Activated T-helper 17 cell treated with anti-CD3 and anti-CD28 coated beads, Interleukin-2, amount 50 U/mL, for 72 hours (primary cell): Measurements from ENCODE around the gene ADD2. TPM values are rescaled to one million over a fixed set of nuclear protein-coding genes. Genes with fewer than 3 reads are reported as not detected.
A peak's percentile ranks its signal among the peaks of the same experiment; 100 is the strongest.

Experiments used
- ATAC-seq: fragments of 150-1000 bp; cut with Tn5 transposase; replicated peaks from 2 replicates; pipeline ENCODE4 v1.10.0; 2021; ENCODE audit warnings: mild to moderate bottlenecking, moderate library complexity
- H3K27ac Mint-ChIP-seq: one replicate; pipeline ENCODE4 v1.8.0; 2022; ENCODE audit warnings: mixed read lengths
- H3K27me3 Mint-ChIP-seq: one replicate; pipeline ENCODE4 v1.8.0; 2022; ENCODE audit warnings: mixed read lengths
- H3K36me3 Mint-ChIP-seq: one replicate; pipeline ENCODE4 v1.8.0; 2022; ENCODE audit warnings: low read depth, mild to moderate bottlenecking, mixed read lengths
- H3K4me1 Mint-ChIP-seq: one replicate; pipeline ENCODE4 v1.8.0; 2022; ENCODE audit warnings: mixed read lengths
- H3K4me3 Mint-ChIP-seq: one replicate; pipeline ENCODE4 v1.8.0; 2022; ENCODE audit warnings: mild to moderate bottlenecking, mixed read lengths
- H3K9me3 Mint-ChIP-seq: one replicate; pipeline ENCODE4 v1.8.0; 2022; ENCODE audit warnings: mixed read lengths
- total RNA-seq, 2 donors: library from RNA; stranded (reverse); gene quantifications; one replicate each; pipeline ENCODE4 v1.2.3, GENCODE V29; 2022

Gene ADD2
- total RNA-seq, 2 donors from 2014 or later = 2.0 to 7.4 TPM

GRCh38 chr2:70676301-70677035, 91.5 kb downstream of the ADD2 start:
- H3K9me3 Mint-ChIP-seq = no peaks in the 10 kb centered on the region
- H3K27me3 Mint-ChIP-seq = no peaks in the 10 kb centered on the region
- no peak overlapping the region for H3K27ac Mint-ChIP-seq
- ATAC-seq = no peak
- no peaks in the 10 kb centered on the region for H3K36me3 Mint-ChIP-seq
- H3K4me1 Mint-ChIP-seq = no peaks in the 10 kb centered on the region
- no peak overlapping the region for H3K4me3 Mint-ChIP-seq

DNA sequence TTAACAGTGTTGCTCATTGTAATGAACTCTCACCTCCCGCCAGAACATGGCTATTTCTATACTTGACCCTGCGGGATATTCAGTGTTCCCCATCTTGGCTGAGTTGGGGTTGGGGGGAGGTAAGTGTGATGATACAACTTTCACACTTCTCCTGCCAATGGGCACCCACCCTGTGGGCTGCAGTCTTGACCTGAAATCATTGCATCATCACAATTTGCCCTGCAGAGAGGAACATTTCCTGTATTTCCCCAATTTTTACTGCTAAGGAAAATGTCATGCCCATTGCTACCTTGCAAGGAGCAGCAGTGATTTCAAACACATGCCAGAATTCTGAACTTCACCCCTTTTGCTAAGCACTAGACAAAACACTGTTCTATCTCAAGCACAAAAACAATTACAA, 92.1 kb downstream of the ADD2 start:
- H3K4me3 Mint-ChIP-seq = no peak overlapping the region
- no peaks in the 10 kb centered on the region for H3K27me3 Mint-ChIP-seq
- no peak overlapping the region for H3K27ac Mint-ChIP-seq
- no peaks in the 10 kb centered on the region for H3K4me1 Mint-ChIP-seq
- ATAC-seq = no peak
- H3K9me3 Mint-ChIP-seq = no peaks in the 10 kb centered on the region
- no peaks in the 10 kb centered on the region for H3K36me3 Mint-ChIP-seq

- Mint-ChIP-seq H3K27ac (no peak overlapping the region), H3K27me3 (no peaks in the 10 kb centered on the region), H3K9me3 (no peaks in the 10 kb centered on the region), H3K4me3 (no peak overlapping the region), H3K36me3 (no peaks in the 10 kb centered on the region), H3K4me1 (no peaks in the 10 kb centered on the region)
- ATAC-seq = no peak
Observed at GRCh38 chr2:70674636-70675430, 93.2 kb downstream of the ADD2 start.

GRCh38 chr2:70673041-70673647, 94.9 kb downstream of the ADD2 start:
- H3K4me3 Mint-ChIP-seq = no peak overlapping the region
- no peaks in the 10 kb centered on the region for H3K27me3 Mint-ChIP-seq
- H3K9me3 Mint-ChIP-seq = no peaks in the 10 kb centered on the region
- H3K36me3 Mint-ChIP-seq = no peaks in the 10 kb centered on the region
- no peak for ATAC-seq
- H3K4me1 Mint-ChIP-seq = no peaks in the 10 kb centered on the region
- H3K27ac Mint-ChIP-seq = no peak overlapping the region

GRCh38 chr2:70671092-70671675, 96.8 kb downstream of the ADD2 start:
- Mint-ChIP-seq H3K9me3 (no peaks in the 10 kb centered on the region), H3K27ac (no peak overlapping the region), H3K4me3 (no peak overlapping the region), H3K36me3 (no peaks in the 10 kb centered on the region), H3K27me3 (no peaks in the 10 kb centered on the region), H3K4me1 (no peaks in the 10 kb centered on the region)
- no peak for ATAC-seq

DNA sequence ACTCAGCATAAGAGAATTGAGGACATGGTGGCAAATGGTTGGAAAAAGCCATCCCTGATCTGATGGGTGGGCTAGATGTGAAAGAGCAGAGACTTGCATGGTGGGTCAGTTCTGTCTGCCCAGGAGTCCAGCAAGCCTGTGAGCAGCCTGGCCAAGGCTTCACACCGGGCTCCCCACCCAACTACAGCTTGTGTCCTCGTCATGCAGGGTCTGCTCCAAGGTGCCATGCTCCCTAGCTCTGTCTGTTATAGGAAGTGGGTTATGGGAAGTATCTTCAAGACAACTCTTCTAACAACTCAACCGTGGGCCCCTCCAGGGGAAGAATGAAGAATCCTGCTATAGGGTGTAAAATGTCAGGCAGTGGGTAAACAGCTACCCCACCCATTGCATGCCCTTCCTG, 97.4 kb downstream of the ADD2 start:
- Mint-ChIP-seq H3K4me3 (no peak overlapping the region), H3K27me3 (no peaks in the 10 kb centered on the region), H3K4me1 (no peaks in the 10 kb centered on the region), H3K36me3 (no peaks in the 10 kb centered on the region), H3K27ac (no peak overlapping the region), H3K9me3 (no peaks in the 10 kb centered on the region)
- ATAC-seq = no peak

DNA sequence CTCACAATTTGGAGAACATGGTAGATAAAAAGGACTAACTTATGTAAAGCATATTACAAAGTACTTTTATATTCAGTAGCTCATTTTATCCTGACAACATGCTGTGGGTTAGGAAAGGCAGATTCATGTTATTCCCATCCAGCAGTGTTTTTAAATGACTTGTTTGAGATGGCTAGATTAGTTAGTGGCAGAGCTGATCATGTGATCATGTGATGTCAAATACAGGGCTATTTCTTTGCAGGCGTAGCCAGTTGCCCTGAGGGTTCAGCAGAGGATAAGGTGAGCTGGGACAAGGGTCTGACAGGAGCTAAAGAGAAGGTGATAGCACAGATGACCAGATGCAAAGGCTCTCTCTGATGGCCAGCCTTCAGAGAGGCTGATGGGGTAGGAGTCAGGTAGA, 97.8 kb downstream of the ADD2 start:
- H3K9me3 Mint-ChIP-seq = no peaks in the 10 kb centered on the region
- ATAC-seq = no peak
- no peak overlapping the region for H3K27ac Mint-ChIP-seq
- H3K27me3 Mint-ChIP-seq = no peaks in the 10 kb centered on the region
- no peaks in the 10 kb centered on the region for H3K36me3 Mint-ChIP-seq
- no peaks in the 10 kb centered on the region for H3K4me1 Mint-ChIP-seq
- no peak overlapping the region for H3K4me3 Mint-ChIP-seq

DNA sequence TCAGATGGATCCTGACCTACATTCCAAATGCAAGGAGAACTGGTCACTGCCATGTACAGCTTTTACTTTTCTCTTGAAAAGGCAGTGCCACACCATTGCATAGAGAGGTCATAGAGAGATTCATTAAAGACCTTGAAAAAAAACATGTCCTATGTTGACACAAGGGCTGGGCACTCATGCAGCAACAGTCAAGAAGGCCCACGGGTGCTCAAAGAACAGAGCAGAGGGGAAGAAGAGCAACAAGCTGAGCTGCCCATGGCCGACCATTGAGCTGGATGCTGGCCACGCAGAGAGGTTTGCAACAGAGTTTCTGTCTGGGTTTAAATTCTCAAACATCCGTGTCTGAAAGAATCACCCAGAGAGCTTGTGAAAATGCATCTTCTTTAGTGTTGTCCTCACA, 99.1 kb downstream of the ADD2 start:
- Mint-ChIP-seq H3K27ac (no peak overlapping the region), H3K9me3 (no peaks in the 10 kb centered on the region), H3K27me3 (no peaks in the 10 kb centered on the region), H3K4me3 (no peak overlapping the region), H3K4me1 (peaks cover 7% of the 10 kb centered on the region), H3K36me3 (no peaks in the 10 kb centered on the region)
- ATAC-seq = no peak

GRCh38 chr2:70668432-70668831, 99.6 kb downstream of the ADD2 start:
- ATAC-seq = no peak
- H3K4me3 Mint-ChIP-seq = no peak overlapping the region
- peaks cover 11% of the 10 kb centered on the region for H3K4me1 Mint-ChIP-seq
- H3K36me3 Mint-ChIP-seq = no peaks in the 10 kb centered on the region
- H3K27ac Mint-ChIP-seq = no peak overlapping the region
- H3K9me3 Mint-ChIP-seq = no peaks in the 10 kb centered on the region
- no peaks in the 10 kb centered on the region for H3K27me3 Mint-ChIP-seq

- Mint-ChIP-seq H3K36me3 (no peaks in the 10 kb centered on the region), H3K4me3 (no peak overlapping the region), H3K9me3 (no peaks in the 10 kb centered on the region), H3K27ac (peak overlapping the region; percentile 0), H3K4me1 (peaks cover 11% of the 10 kb centered on the region), H3K27me3 (peaks cover 5% of the 10 kb centered on the region)
- ATAC-seq = peak; percentile 28
Observed at GRCh38 chr2:70664525-70664924, 103.5 kb downstream of the ADD2 start.

GRCh38 chr2:70663411-70663810, 104.6 kb downstream of the ADD2 start:
- Mint-ChIP-seq H3K4me3 (no peak overlapping the region), H3K27ac (peak overlapping the region; percentile 0), H3K36me3 (no peaks in the 10 kb centered on the region), H3K4me1 (peaks cover 11% of the 10 kb centered on the region), H3K27me3 (peaks cover 5% of the 10 kb centered on the region), H3K9me3 (no peaks in the 10 kb centered on the region)
- ATAC-seq = no peak

DNA sequence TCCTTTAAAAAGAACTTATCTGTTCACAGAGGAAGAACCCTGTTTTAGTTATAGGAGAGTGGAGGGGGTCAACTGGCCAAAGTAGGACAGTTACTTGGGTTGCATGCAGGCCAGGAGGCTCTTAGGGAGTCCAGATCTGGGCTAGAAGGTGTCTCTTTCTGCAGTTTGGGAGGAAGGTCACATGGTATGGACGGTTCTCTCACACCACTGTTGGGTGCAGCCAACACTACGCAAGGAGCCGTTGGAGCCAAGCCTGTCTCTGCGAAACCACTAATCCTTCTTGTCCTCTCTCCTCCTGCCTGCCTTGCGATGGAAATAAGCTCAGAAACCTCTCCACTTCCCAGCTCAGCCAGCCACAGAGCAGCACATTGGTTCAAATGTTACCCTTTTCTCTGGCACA, 108.4 kb downstream of the ADD2 start:
- H3K4me3 Mint-ChIP-seq = no peak overlapping the region
- H3K27me3 Mint-ChIP-seq = peaks cover 14% of the 10 kb centered on the region
- no peaks in the 10 kb centered on the region for H3K9me3 Mint-ChIP-seq

DNA sequence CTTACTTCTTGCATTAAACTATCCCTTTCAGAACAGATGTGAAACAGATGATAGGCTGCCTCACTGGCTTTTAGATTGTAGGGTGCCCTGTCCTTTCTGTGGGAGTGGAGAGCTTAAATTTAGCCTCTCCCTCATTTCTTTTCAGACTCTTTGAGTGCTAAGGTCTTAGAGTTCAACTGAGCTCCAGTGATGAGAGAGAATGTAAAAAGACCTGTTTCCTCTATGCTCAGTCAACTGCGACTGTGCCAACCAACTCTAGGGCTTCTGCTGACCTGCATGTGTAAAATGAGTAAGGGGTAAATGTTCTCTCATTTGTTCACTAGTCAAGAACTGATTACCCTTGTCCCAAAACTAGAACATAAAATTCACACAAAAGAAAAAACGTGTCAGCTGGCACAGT, 109.5 kb downstream of the ADD2 start:
- H3K4me3 Mint-ChIP-seq = no peak overlapping the region

More for the DNA sequence above, 108.4 kb downstream of the ADD2 start:
- ATAC-seq = no peak
- H3K27ac Mint-ChIP-seq = no peak overlapping the region
- H3K4me1 Mint-ChIP-seq = peaks cover 13% of the 10 kb centered on the region
- no peaks in the 10 kb centered on the region for H3K36me3 Mint-ChIP-seq

GRCh38 chr2:70657246-70657645, 110.8 kb downstream of the ADD2 start:
- Mint-ChIP-seq H3K27me3 (peaks cover 22% of the 10 kb centered on the region), H3K9me3 (no peaks in the 10 kb centered on the region), H3K27ac (no peak overlapping the region), H3K4me3 (no peak overlapping the region), H3K36me3 (no peaks in the 10 kb centered on the region), H3K4me1 (peaks cover 6% of the 10 kb centered on the region)
- ATAC-seq = no peak

More for the DNA sequence above, 109.5 kb downstream of the ADD2 start:
- H3K27me3 Mint-ChIP-seq = peaks cover 22% of the 10 kb centered on the region
- peaks cover 6% of the 10 kb centered on the region for H3K4me1 Mint-ChIP-seq
- no peak for ATAC-seq
- H3K27ac Mint-ChIP-seq = no peak overlapping the region
- no peaks in the 10 kb centered on the region for H3K9me3 Mint-ChIP-seq
- no peaks in the 10 kb centered on the region for H3K36me3 Mint-ChIP-seq
